Upper lobe of left lung (tissue), 4 donors: ENCODE results near the gene GPR25.

ENCODE experiments used
- EP300 ChIP-seq, 4 donors: sonication (generic); formaldehyde crosslinking; IDR thresholded peaks; one replicate each; pipeline ENCODE4 v1.5.1; 2017; ENCODE audit warnings: antibody characterized with exemption in 4 of 4, control low read depth in 2 of 4
- POLR2A ChIP-seq, 4 donors: fragments of 450-650 bp; IDR thresholded peaks; one replicate each; pipeline ENCODE4 v1.5.1; 2016 to 2017; ENCODE audit warnings: antibody characterized with exemption in 4 of 4, mild to moderate bottlenecking in 2 of 4
- POLR2AphosphoS5 ChIP-seq, 2 donors: sonication (generic); formaldehyde crosslinking; IDR thresholded peaks; one replicate each; pipeline ENCODE4 v1.5.1; 2017; ENCODE audit warnings: antibody characterized with exemption in 2 of 2
- TF ChIP-seq, protein P1 (sequence below), 6 experiments: fragments of 450-650 bp in 4 of 6; fragments of 200-600 bp in 2 of 6; sonication (generic) in 2 of 6; IDR thresholded peaks; one replicate each; pipeline ENCODE4 v1.5.1; 2016 to 2019; ENCODE audit warnings: antibody characterized with exemption in 6 of 6

DNA sequence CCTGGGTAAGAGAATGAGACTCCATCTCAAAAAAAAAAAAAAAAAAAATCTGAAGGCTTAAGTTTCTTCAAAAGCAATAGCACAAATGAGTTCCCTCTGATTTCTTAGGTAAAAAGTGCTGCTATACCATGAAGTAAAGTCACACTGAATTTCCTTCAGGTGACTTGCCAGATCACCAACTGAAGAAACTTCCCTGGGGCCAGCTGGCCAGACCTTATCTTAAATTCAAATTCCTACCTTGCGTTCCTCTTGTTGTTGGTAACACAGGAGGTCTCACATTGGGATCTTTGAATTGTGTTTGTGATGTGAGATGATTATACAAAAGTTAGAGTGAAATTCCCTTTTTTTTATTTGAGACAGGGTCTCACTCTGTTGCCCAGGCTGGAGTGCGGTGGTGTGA is 33.7 kb downstream of the GPR25 start:
- TF ChIP-seq, protein P1, sequence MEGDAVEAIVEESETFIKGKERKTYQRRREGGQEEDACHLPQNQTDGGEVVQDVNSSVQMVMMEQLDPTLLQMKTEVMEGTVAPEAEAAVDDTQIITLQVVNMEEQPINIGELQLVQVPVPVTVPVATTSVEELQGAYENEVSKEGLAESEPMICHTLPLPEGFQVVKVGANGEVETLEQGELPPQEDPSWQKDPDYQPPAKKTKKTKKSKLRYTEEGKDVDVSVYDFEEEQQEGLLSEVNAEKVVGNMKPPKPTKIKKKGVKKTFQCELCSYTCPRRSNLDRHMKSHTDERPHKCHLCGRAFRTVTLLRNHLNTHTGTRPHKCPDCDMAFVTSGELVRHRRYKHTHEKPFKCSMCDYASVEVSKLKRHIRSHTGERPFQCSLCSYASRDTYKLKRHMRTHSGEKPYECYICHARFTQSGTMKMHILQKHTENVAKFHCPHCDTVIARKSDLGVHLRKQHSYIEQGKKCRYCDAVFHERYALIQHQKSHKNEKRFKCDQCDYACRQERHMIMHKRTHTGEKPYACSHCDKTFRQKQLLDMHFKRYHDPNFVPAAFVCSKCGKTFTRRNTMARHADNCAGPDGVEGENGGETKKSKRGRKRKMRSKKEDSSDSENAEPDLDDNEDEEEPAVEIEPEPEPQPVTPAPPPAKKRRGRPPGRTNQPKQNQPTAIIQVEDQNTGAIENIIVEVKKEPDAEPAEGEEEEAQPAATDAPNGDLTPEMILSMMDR (IDR thresholded peaks at IDR 0.05) = no peak
- TF ChIP-seq POLR2A (IDR thresholded peaks at IDR 0.05) = no peak
- TF ChIP-seq POLR2AphosphoS5 (IDR thresholded peaks at IDR 0.05) = no peak
- TF ChIP-seq EP300 (IDR thresholded peaks at IDR 0.05) = no peak
